Astrocyte (in vitro differentiated cells and primary cell): ENCODE measurements around the gene THAP11. TPM values are rescaled to one million over a fixed set of nuclear protein-coding genes. Genes with fewer than 3 reads are reported as not detected.

Source experiments
- DNase-seq: peaks from one replicate; pipeline ENCODE4 v3.0.0-alpha.2; 2010; ENCODE audit warnings: low read depth
- FAIRE-seq: peaks from 2 replicates; lab custom pipeline; 2011; peaks lifted over from hg19 to GRCh38; lab: Jason Lieb, UNC
- H2AFZ ChIP-seq: 2 replicates; pipeline ENCODE4 v1.6.0; 2012; ENCODE audit warnings: low read depth, low read length, inconsistent platforms
- H3K27ac ChIP-seq: 2 replicates; pipeline ENCODE4 v1.5.1; 2011; ENCODE audit warnings: low read depth, low read length, inconsistent platforms
- H3K27me3 ChIP-seq: 2 replicates; pipeline ENCODE4 v1.6.0; 2011; ENCODE audit warnings: low read length, inconsistent platforms; ENCODE audit not compliant: insufficient read depth
- H3K36me3 ChIP-seq: 2 replicates; pipeline ENCODE4 v1.5.1; 2011; ENCODE audit warnings: low read length, inconsistent platforms; ENCODE audit not compliant: insufficient read depth
- H3K4me1 ChIP-seq: 2 replicates; pipeline ENCODE4 v1.5.1; 2011; ENCODE audit warnings: low read length, inconsistent platforms; ENCODE audit not compliant: insufficient read depth
- H3K4me2 ChIP-seq: 2 replicates; pipeline ENCODE4 v1.6.0; 2012; ENCODE audit warnings: low read length, inconsistent platforms
- H3K4me3 ChIP-seq: 2 replicates; pipeline ENCODE4 v1.5.1; 2011; ENCODE audit warnings: low read depth, mild to moderate bottlenecking, low read length, inconsistent platforms; ENCODE audit not compliant: insufficient read depth
- H3K79me2 ChIP-seq: 2 replicates; pipeline ENCODE4 v1.6.0; 2012; ENCODE audit warnings: mild to moderate bottlenecking, low read length, inconsistent platforms; ENCODE audit not compliant: insufficient read depth
- H3K9ac ChIP-seq: 2 replicates; pipeline ENCODE4 v1.6.0; 2012; ENCODE audit warnings: mild to moderate bottlenecking, low read length, inconsistent platforms
- H3K9me3 ChIP-seq: 2 replicates; pipeline ENCODE4 v1.5.1; 2012; ENCODE audit warnings: low read depth, mild to moderate bottlenecking, low read length, inconsistent platforms; ENCODE audit not compliant: insufficient read depth
- H4K20me1 ChIP-seq: 2 replicates; pipeline ENCODE4 v1.6.0; 2012; ENCODE audit warnings: low read length, inconsistent platforms; ENCODE audit not compliant: insufficient read depth
- H3K27ac Mint-ChIP-seq: one replicate; pipeline ENCODE4 v1.8.0; 2021; ENCODE audit warnings: mild to moderate bottlenecking, mixed read lengths; ENCODE audit not compliant: unreplicated experiment
- H3K27me3 Mint-ChIP-seq: one replicate; pipeline ENCODE4 v1.8.0; 2021; ENCODE audit warnings: low read depth, mixed read lengths; ENCODE audit not compliant: unreplicated experiment
- H3K36me3 Mint-ChIP-seq: one replicate; pipeline ENCODE4 v1.8.0; 2021; ENCODE audit warnings: low read depth, mixed read lengths; ENCODE audit not compliant: unreplicated experiment
- H3K4me1 Mint-ChIP-seq: one replicate; pipeline ENCODE4 v1.8.0; 2021; ENCODE audit warnings: low read depth, mixed read lengths; ENCODE audit not compliant: unreplicated experiment
- H3K4me3 Mint-ChIP-seq: one replicate; pipeline ENCODE4 v1.8.0; 2021; ENCODE audit warnings: mild to moderate bottlenecking, moderate library complexity, mixed read lengths; ENCODE audit not compliant: unreplicated experiment
- H3K9me3 Mint-ChIP-seq: one replicate; pipeline ENCODE4 v1.8.0; 2021; ENCODE audit warnings: mild to moderate bottlenecking, mixed read lengths; ENCODE audit not compliant: unreplicated experiment
- CTCF ChIP-seq: IDR thresholded peaks from 2 replicates; pipeline ENCODE4 v1.5.1; 2011; ENCODE audit warnings: low read depth, mild to moderate bottlenecking, inconsistent platforms, low read length, moderate library complexity; ENCODE audit not compliant: insufficient read depth
- EZH2 ChIP-seq: IDR thresholded peaks from 2 replicates; pipeline ENCODE4 v1.6.1; 2012; ENCODE audit warnings: mild to moderate bottlenecking, low read length, inconsistent platforms; ENCODE audit not compliant: insufficient read depth
- total RNA-seq: library from RNA; stranded (reverse); gene quantifications from 2 replicates; pipeline ENCODE4 v1.2.1, GENCODE V29; 2021

THAP11 gene
- total RNA-seq, 1 donor from 2014 or later, result 16.5 TPM

GRCh38 chr16:67801241-67801640 lies 40.9 kb upstream of the THAP11 start:
- peaks cover 27% of the 10 kb centered on the region for H3K36me3 Mint-ChIP-seq
- Histone ChIP-seq H3K4me2 (no peak overlapping the region), H3K27ac (no peak overlapping the region), H3K4me1 (peaks cover 5% of the 10 kb centered on the region), H2AFZ (no peak overlapping the region), H3K4me3 (no peak overlapping the region), H3K9ac (no peak overlapping the region), H3K27me3 (no peaks in the 10 kb centered on the region), H4K20me1 (peaks cover 63% of the 10 kb centered on the region), H3K79me2 (peaks cover 85% of the 10 kb centered on the region), H3K9me3 (no peaks in the 10 kb centered on the region), H3K36me3 (peaks cover 7% of the 10 kb centered on the region)
- no peak overlapping the region for H3K27ac Mint-ChIP-seq
- no peaks in the 10 kb centered on the region for H3K9me3 Mint-ChIP-seq
- no peak for FAIRE-seq
- peaks cover 18% of the 10 kb centered on the region for H3K4me1 Mint-ChIP-seq
- TF ChIP-seq EZH2 (no peak), CTCF (no peak)
- H3K4me3 Mint-ChIP-seq, result no peak overlapping the region
- no peak for DNase-seq
- H3K27me3 Mint-ChIP-seq, result no peaks in the 10 kb centered on the region

DNA sequence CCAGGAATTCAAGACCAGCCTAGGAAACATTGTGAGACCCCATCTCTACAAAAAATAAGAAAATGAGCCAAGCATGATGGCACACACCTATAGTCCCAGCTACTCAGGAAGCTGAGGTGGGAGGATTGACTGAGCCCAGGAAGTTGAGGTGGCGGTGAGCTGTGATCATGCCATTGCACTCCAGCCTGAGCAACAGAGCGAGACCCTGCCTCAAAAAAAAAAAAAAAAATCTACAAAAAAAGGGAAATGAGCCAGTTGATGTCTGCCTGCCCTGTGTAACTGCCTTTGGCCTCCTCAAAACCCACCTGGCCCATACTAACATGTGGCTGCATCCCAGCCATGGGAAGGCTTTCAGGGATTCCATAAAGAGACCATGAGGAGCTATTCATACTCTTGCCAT lies 40.2 kb upstream of the THAP11 start:
- no peak overlapping the region for H3K9ac ChIP-seq
- H3K36me3 Mint-ChIP-seq, result peaks cover 27% of the 10 kb centered on the region
- peaks cover 7% of the 10 kb centered on the region for H3K36me3 ChIP-seq
- H3K27me3 Mint-ChIP-seq, result no peaks in the 10 kb centered on the region
- H3K4me3 ChIP-seq, result no peak overlapping the region
- H3K4me3 Mint-ChIP-seq, result no peak overlapping the region
- TF ChIP-seq EZH2 (no peak), CTCF (no peak)
- peaks cover 56% of the 10 kb centered on the region for H4K20me1 ChIP-seq
- peaks cover 80% of the 10 kb centered on the region for H3K79me2 ChIP-seq
- peaks cover 5% of the 10 kb centered on the region for H3K4me1 ChIP-seq
- FAIRE-seq (no peak), DNase-seq (no peak)
- H3K9me3 Mint-ChIP-seq, result no peaks in the 10 kb centered on the region
- no peak overlapping the region for H3K27ac Mint-ChIP-seq
- H3K27me3 ChIP-seq, result no peaks in the 10 kb centered on the region
- no peak overlapping the region for H3K27ac ChIP-seq
- H3K4me1 Mint-ChIP-seq, result peaks cover 18% of the 10 kb centered on the region
- no peaks in the 10 kb centered on the region for H3K9me3 ChIP-seq
- H3K4me2 ChIP-seq, result no peak overlapping the region
- no peak overlapping the region for H2AFZ ChIP-seq

DNA sequence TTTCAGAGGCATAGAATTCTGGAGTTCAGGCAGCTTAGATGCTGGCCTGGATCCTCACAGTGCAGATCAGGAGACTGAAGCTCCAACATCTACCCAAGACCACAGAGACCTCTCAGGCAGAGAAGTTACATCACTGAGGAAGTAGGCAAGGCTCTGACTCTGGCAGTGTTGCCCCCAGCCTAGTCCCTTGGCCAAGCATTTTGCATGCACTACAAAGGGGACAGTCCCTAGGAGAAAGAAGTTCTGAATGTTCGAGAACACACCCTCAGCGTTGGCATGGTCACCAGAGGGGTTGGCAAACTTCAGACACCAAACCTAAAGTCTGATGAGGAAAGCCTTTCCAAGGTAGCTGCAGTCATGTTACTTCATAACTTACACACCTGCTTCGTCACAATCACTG lies 38.2 kb upstream of the THAP11 start:
- no peak overlapping the region for H3K4me3 ChIP-seq
- no peak overlapping the region for H3K27ac ChIP-seq
- TF ChIP-seq EZH2 (no peak), CTCF (no peak)
- no peak for DNase-seq
- Mint-ChIP-seq H3K27me3 (no peaks in the 10 kb centered on the region), H3K9me3 (no peaks in the 10 kb centered on the region), H3K4me3 (no peak overlapping the region), H3K27ac (no peak overlapping the region), H3K36me3 (peaks cover 25% of the 10 kb centered on the region), H3K4me1 (peaks cover 19% of the 10 kb centered on the region)
- peaks cover 64% of the 10 kb centered on the region for H3K79me2 ChIP-seq
- H3K9me3 ChIP-seq, result no peaks in the 10 kb centered on the region
- H3K4me2 ChIP-seq, result no peak overlapping the region
- peaks cover 8% of the 10 kb centered on the region for H3K4me1 ChIP-seq
- H4K20me1 ChIP-seq, result peaks cover 51% of the 10 kb centered on the region
- FAIRE-seq, result no peak
- H3K9ac ChIP-seq, result no peak overlapping the region
- no peak overlapping the region for H2AFZ ChIP-seq
- H3K36me3 ChIP-seq, result peaks cover 7% of the 10 kb centered on the region
- no peaks in the 10 kb centered on the region for H3K27me3 ChIP-seq
